Subcutaneous adipose tissue (tissue), 4 donors: ENCODE data around the gene THSD7B. TPM values are rescaled to one million over a fixed set of nuclear protein-coding genes. Genes with fewer than 3 reads are reported as not detected.

Experiments used
- total RNA-seq, 4 donors: library from RNA; depleted of rRNA; stranded (reverse); fragments of >200 nt; gene quantifications; one replicate each; pipeline ENCODE4 v1.1.0, GENCODE V29; 2016
- TF ChIP-seq, protein P1 (sequence below): fragments of 450-650 bp; IDR thresholded peaks from one replicate; pipeline ENCODE4 v1.5.1; 2016; ENCODE audit warnings: low read depth, mild to moderate bottlenecking, control low read depth, antibody characterized with exemption, moderate library complexity

Gene THSD7B
- total RNA-seq, 4 donors from 2014 or later, result 2.0 to 5.1 (median 2.8) TPM

GRCh38 chr2:137107904-137108303, 342.6 kb downstream of the THSD7B start:
- TF ChIP-seq, protein P1, sequence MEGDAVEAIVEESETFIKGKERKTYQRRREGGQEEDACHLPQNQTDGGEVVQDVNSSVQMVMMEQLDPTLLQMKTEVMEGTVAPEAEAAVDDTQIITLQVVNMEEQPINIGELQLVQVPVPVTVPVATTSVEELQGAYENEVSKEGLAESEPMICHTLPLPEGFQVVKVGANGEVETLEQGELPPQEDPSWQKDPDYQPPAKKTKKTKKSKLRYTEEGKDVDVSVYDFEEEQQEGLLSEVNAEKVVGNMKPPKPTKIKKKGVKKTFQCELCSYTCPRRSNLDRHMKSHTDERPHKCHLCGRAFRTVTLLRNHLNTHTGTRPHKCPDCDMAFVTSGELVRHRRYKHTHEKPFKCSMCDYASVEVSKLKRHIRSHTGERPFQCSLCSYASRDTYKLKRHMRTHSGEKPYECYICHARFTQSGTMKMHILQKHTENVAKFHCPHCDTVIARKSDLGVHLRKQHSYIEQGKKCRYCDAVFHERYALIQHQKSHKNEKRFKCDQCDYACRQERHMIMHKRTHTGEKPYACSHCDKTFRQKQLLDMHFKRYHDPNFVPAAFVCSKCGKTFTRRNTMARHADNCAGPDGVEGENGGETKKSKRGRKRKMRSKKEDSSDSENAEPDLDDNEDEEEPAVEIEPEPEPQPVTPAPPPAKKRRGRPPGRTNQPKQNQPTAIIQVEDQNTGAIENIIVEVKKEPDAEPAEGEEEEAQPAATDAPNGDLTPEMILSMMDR, result no peak

DNA sequence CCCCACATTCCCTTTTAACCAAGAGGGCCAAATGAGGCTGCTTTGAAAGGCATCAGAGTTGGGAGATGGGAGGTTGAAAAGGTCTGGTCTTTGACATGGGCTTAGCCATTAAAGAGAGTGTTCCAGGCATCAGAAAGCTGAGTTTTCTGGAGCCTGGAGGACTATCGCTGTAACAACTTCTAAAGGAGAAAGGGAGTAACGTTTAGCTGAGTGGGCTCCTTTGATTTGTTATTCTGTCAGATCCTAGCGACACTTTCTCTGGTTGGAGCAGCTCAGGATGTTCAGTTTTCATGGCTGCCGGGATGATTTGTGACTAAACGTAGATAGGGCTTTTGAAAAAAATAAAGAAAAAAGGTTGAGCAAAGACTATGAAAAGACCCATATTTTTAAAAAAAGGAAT, 346.6 kb downstream of the THSD7B start:
- TF ChIP-seq, protein P1, result no peak

DNA sequence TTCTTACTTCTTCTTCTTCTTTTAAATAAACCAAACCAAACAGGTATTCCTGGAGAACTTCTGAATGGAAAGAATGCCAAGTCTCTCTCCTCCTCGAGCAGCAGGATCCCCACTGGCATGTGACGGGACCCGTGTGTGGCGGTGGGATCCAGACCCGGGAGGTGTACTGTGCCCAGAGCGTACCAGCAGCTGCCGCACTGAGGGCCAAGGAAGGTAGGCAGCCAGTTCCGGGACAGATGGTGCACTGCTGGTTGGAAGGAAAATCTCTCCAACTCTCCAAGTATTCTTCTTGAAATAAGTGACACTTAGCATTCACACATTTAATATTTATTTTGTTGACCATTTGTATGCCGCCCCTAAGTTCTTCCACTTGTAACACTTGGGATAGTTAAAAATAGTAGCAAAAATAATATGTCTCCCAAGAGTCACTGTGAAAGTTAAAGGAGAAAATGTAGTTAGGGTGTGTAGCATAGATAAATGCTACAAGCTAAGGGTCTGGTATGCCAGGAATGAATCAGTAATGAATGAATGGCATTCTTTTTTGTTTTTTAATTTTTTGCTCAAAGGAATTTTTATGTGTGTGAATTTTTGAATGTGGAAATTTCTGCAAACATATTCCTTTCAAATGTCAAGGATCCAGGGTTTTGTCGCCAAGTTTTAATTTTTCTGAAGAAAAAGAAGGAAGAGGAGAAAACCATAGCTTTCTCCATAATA, 349.9 kb downstream of the THSD7B start:
- TF ChIP-seq, protein P1, result no peak

DNA sequence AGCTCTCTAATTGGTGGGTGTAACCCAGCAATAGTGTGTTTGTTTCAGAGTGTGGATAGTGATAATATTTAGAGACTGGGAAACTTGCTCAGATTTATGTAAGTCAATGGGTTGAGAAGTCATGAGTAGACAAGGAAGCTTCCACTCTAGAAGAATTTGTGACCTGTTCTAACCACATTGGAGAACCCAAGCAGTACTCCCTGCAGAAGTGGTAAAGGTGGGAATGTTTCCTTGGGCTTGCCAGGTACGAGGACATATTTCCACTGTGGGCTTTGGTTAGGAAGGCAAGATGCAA, 350.4 kb downstream of the THSD7B start:
- TF ChIP-seq, protein P1, result no peak

GRCh38 chr2:137117385-137117784, 352.0 kb downstream of the THSD7B start:
- TF ChIP-seq, protein P1, result no peak

GRCh38 chr2:137118140-137118539, 352.8 kb downstream of the THSD7B start:
- TF ChIP-seq, protein P1, result no peak

DNA sequence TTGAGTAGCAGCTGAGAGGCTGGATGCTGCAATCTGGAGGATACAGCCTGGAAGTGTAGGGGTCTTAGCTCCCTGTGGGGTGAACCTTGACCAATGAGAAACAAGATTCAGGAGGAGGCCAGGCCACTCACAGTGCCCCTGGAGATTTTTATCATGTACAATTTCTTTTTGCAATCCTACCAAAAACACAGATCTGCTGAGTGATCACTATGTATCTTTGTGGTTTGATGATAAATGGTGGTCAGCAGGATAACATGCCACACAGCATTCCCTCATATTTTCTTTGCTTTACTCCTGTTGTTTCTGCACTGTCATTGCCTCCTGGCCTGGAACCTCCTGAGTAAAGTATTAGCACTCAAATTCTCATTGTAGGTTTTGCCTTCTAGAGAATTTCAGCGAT, 357.9 kb downstream of the THSD7B start:
- TF ChIP-seq, protein P1, result no peak
